Activated CD4-positive, CD25-positive, alpha-beta regulatory T cell (primary cell): ENCODE measurements around the gene TTC4.

Experiments
- DNase-seq, 4 experiments: peaks; one replicate each; lab custom pipeline; 2025; lab: John Stamatoyannopoulos, UW

The TTC4 gene

DNA sequence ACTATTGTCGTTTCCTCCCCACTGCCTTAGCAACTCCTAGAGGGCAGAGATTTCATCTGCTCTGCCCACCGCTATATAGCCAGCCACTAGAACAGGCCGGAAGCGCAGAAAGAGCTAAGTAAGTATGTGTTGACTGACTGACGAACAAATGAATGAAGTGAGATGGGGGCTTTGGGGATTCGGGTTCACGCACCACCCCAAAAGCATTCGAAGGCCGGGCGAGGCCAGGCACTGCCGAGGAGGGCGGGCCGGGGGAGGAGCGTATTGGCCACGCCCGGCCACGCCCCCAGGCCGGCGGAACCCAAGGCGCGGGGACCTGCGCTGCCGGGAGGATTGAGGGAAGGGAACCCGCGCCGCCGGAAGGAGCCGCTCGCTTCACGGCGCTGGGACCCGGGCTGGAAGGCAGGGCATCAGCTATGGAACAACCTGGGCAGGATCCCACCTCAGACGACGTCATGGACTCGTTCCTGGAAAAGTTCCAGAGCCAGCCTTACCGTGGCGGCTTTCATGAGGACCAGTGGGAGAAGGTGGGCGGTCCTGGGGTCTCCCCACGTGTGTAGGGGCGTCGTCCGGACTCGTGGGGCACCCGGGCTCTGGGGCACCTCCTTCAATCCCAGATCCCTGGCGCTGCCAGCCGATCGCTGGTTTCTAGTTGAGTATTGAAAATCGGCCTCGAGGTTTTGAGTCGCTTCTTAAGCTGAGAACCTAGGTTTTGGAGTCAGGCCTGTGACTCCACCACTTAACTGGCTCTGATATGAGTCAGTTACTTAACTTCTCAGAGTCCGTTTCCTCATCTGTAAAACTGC is at the start of gene TTC4:
Gene TTC4, plus strand, starts transcription at position 369 of the 806 bp plus-strand sequence. Its CDS starts 48 bp downstream, at position 417.
- DNase-seq, result peak; percentile 72 to 75 (median 73)

DNA sequence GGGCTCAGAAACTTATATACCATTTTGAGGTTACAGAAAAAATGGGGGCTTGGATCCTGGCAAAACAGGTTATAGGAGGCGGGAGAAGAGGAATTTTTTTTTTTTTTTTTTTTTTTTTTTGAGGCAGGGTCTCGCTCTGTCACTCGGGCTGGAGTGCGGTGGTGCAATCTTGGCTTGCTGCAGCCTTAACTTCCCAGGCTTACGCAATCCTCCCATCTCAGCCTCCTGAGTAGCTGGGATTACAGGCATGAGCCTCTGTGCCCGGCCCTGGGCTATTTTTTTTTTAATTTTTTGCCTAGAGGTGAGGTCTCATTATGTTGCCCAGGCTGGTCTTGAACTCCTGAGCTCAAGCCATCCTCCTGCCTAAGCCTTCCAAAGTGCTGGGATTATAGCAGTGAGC is 49.3 kb upstream of the TTC4 start:
- DNase-seq, result no peak

DNA sequence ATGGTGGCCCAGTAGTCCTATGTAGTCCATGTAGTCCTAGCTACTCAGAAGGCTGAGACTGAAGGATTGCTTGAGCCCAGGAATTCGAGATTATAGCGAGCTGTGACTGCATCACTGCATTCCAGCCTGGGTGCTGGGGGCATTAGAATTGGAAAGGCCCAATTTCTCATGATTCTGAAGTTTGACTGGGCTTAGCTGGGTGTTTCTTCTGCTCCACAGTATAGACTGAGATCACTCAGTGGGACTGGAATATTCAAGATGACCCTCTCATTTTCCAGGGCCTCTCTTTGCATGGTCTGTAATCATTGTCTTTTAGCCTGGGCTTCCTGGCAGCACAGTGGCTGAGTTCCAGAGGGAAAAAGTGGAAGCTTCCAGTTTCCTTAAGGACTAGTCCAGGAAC is 47.9 kb upstream of the TTC4 start:
- no peak for DNase-seq

GRCh38 chr1:54668567-54668966 is 47.1 kb upstream of the TTC4 start:
- no peak for DNase-seq

DNA sequence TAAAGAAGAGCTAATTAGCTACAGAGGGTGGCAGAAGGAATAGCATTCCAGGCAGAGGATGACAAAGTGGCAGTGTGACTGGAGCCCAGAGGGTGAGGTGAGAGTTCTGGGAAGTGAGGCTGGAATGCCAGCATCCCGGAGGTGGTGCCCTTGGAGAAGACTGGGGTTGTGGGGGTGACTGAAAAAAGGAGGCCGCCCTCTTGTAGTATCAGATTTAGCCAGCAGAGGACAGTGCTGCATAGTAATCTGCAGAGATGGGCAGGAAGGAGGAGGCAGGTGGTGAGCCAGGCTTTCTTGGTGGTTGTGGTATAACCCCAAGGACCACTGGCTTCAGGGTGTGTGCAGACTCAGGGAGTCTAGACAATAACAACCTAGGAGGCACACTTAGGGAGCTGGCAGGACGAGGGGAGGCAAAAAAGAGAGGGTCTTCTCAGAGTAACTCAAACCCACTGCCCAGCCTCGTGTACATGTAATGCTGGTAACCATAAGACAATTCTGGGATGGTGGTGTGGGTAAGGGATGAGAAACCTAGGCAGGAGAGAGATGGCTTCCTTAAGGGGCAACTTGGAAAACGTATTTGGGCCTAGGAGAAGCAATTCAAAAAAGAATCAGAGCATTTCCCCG is 43.6 kb upstream of the TTC4 start:
- DNase-seq, result peak; percentile 10 to 44 (median 32)

GRCh38 chr1:54678776-54679643 is 36.7 kb upstream of the TTC4 start:
- no peak for DNase-seq

- no peak for DNase-seq
Measured at GRCh38 chr1:54679706-54680105, 36.0 kb upstream of the TTC4 start.

DNA sequence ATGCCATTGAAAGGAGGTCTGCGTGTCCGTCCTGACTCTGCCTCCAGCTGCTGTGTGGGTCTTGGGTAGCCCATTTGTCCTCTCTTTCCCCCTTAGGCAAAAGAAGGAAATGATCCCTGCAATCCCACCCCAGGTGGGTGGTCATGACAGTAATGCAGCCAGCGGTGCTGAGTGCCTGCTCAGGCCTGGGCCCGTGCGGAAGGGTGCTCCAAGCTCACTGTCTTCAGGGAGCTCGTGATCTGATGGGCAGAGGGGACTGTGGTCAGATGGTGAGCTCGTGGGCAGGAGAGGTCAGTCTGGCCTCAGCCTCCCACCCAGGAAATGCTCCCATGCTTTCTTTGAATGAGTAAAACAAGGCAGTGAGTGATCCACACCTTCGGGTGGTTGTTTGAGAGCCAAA is 35.3 kb upstream of the TTC4 start:
- DNase-seq, result no peak

DNA sequence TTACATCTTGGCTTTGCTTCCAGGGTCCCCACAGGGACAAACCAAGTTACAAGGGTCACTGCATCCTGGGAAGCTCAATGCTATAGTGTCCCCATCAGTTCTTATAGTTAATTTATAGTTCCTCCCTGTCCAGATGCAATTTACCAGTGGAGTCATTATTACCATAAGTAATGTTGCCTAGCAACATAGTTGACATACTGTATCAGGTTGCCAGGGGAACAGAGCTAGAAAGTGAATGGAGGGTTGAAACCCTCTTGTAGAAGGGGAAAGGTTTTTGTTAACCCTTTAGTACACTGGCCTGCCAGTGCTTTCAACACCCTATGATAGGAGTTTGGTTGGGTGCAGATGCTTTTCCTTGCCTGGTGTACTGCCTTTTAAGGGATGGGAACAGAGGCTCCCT is 34.3 kb upstream of the TTC4 start:
- DNase-seq, result no peak

- no peak for DNase-seq
Measured at GRCh38 chr1:54683453-54683852, 32.2 kb upstream of the TTC4 start.

GRCh38 chr1:54685335-54685905 is 30.2 kb upstream of the TTC4 start:
- no peak for DNase-seq

- DNase-seq, result no peak
Measured at GRCh38 chr1:54686155-54686554, 29.5 kb upstream of the TTC4 start.

GRCh38 chr1:54694771-54695170 is 20.9 kb upstream of the TTC4 start:
- DNase-seq, result no peak

DNA sequence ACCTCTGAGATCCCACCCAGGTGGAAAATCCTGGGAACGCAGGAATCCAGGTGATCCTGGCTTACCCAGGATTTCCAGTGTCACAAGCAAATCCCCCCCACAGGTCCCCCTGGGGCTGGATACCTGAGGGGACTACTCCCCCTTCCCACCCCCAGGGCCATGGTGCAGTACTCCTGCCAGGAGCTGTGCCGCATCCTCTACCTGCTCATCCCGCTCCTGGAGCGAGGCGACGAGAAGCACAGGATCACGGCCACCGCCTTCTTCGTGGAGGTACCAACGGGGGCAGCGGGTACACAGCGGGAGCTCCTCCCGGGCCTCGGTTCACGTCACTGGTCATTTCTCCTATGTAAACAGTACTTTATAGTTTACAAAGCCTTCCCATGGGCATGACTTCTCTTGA is 20.4 kb upstream of the TTC4 start:
- no peak for DNase-seq

- no peak for DNase-seq
Measured at GRCh38 chr1:54695764-54696163, 19.9 kb upstream of the TTC4 start.

- no peak for DNase-seq
Measured at GRCh38 chr1:54696262-54696661, 19.4 kb upstream of the TTC4 start.

GRCh38 chr1:54697896-54698295 is 17.8 kb upstream of the TTC4 start:
- no peak for DNase-seq

GRCh38 chr1:54698346-54698745 is 17.3 kb upstream of the TTC4 start:
- no peak for DNase-seq

DNA sequence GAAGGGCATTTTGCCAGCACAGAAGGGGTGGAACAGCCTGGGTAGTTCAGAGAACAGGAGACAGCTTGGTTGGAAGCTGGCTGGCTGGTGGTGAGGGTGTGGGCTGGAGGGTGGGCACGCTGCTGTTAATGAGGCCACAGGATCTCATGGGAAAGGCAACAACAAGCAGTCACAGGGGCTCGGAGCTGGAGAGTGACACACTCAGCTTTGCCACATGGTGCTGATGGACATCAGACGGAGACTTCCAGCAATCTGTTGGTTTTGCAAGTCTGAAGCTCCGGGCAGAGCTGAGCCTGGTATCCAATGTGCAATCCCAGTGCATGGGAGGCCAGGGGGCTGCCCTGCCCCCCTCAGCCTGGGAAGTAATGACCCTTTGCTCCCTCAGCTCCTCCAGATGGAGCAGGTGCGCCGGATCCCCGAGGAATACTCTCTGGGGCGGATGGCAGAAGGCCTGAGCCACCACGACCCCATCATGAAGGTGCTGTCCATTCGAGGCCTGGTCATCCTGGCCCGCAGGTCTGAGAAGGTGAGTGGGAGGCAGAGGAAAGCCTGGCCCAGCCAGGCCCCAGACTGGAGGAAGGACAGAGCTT is 15.6 kb upstream of the TTC4 start:
- no peak for DNase-seq

GRCh38 chr1:54701066-54701465 is 14.6 kb upstream of the TTC4 start:
- no peak for DNase-seq

- no peak for DNase-seq
Measured at GRCh38 chr1:54701996-54702395, 13.7 kb upstream of the TTC4 start.

- no peak for DNase-seq
Measured at GRCh38 chr1:54703471-54703870, 12.2 kb upstream of the TTC4 start.
